HG03196 (cell line): ENCODE measurements around the gene PDCD6IP.
"Not testable (repeated sequence)": the region's sequence is repeated elsewhere in the genome, so short reads cannot be mapped to it uniquely, and the experiment has no call there.

Experiments
- ATAC-seq: cut with Tn5 transposase; IDR thresholded peaks from one replicate; pipeline ENCODE4 v1.9.1; 2021; ENCODE audit not compliant: unreplicated experiment

The PDCD6IP gene

GRCh38 chr3:33798418-33799201 is at the start of gene PDCD6IP:
Gene PDCD6IP, plus strand, starts transcription at chr3:33798630. Its CDS starts 99 bp downstream, at chr3:33798729.
- ATAC-seq: peak; percentile 91

GRCh38 chr3:33749546-33750210 is 48.8 kb upstream of the PDCD6IP start:
- no peak for ATAC-seq

GRCh38 chr3:33750211-33750548 is 48.2 kb upstream of the PDCD6IP start:
- ATAC-seq: no peak

GRCh38 chr3:33751336-33751735 is 47.1 kb upstream of the PDCD6IP start:
- no peak for ATAC-seq

GRCh38 chr3:33754391-33754790 is 44.0 kb upstream of the PDCD6IP start:
- ATAC-seq: not testable (repeated sequence)

GRCh38 chr3:33758281-33758680 is 40.1 kb upstream of the PDCD6IP start:
- ATAC-seq: no peak

GRCh38 chr3:33758864-33759263 is 39.6 kb upstream of the PDCD6IP start:
- no peak for ATAC-seq

- ATAC-seq: no peak
Observed at GRCh38 chr3:33768578-33769330, 29.7 kb upstream of the PDCD6IP start.

GRCh38 chr3:33773637-33774036 is 24.8 kb upstream of the PDCD6IP start:
- no peak for ATAC-seq

GRCh38 chr3:33775363-33775762 is 23.1 kb upstream of the PDCD6IP start:
- ATAC-seq: no peak

GRCh38 chr3:33777996-33778395 is 20.4 kb upstream of the PDCD6IP start:
- no peak for ATAC-seq

GRCh38 chr3:33779751-33780150 is 18.7 kb upstream of the PDCD6IP start:
- ATAC-seq: no peak

GRCh38 chr3:33781413-33781812 is 17.0 kb upstream of the PDCD6IP start:
- ATAC-seq: not testable (repeated sequence)

GRCh38 chr3:33786565-33787327 is 11.7 kb upstream of the PDCD6IP start:
- ATAC-seq: no peak

- peak; percentile 59 for ATAC-seq
Observed at GRCh38 chr3:33787328-33788009, 11.0 kb upstream of the PDCD6IP start.

- no peak for ATAC-seq
Observed at GRCh38 chr3:33789183-33789954, 9.1 kb upstream of the PDCD6IP start.

- ATAC-seq: no peak
Observed at GRCh38 chr3:33790091-33790490, 8.3 kb upstream of the PDCD6IP start.

- ATAC-seq: no peak
Observed at GRCh38 chr3:33791477-33792166, 6.8 kb upstream of the PDCD6IP start.
